ENCODE measurements around the gene APH1B. TPM values are rescaled to one million over a fixed set of nuclear protein-coding genes. Genes with fewer than 3 reads are reported as not detected.
"Not testable (repeated sequence)": the region's sequence is repeated elsewhere in the genome, so short reads cannot be mapped to it uniquely, and the experiment has no call there.

Gene APH1B
- total RNA-seq, 1 donor from 2014 or later = 4.7 TPM

GRCh38 chr15:63339836-63340235, 62.4 kb downstream of the APH1B start:
- TF ChIP-seq, protein P1, sequence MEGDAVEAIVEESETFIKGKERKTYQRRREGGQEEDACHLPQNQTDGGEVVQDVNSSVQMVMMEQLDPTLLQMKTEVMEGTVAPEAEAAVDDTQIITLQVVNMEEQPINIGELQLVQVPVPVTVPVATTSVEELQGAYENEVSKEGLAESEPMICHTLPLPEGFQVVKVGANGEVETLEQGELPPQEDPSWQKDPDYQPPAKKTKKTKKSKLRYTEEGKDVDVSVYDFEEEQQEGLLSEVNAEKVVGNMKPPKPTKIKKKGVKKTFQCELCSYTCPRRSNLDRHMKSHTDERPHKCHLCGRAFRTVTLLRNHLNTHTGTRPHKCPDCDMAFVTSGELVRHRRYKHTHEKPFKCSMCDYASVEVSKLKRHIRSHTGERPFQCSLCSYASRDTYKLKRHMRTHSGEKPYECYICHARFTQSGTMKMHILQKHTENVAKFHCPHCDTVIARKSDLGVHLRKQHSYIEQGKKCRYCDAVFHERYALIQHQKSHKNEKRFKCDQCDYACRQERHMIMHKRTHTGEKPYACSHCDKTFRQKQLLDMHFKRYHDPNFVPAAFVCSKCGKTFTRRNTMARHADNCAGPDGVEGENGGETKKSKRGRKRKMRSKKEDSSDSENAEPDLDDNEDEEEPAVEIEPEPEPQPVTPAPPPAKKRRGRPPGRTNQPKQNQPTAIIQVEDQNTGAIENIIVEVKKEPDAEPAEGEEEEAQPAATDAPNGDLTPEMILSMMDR (IDR thresholded peaks at IDR 0.05; ENCODE audit: insufficient read depth, low read length, severe bottlenecking) = no peak
- DNase-seq (ENCODE audit: low read depth) = no peak
- FAIRE-seq = no peak
- Histone ChIP-seq H3K27me3 (ENCODE audit: control insufficient read depth, insufficient read depth, low read length) (no peaks in the 10 kb centered on the region), H3K4me3 (ENCODE audit: low read depth, low read length) (no peak overlapping the region), H3K36me3 (ENCODE audit: control insufficient read depth, insufficient read depth, low read length) (peaks cover 20% of the 10 kb centered on the region)

DNA sequence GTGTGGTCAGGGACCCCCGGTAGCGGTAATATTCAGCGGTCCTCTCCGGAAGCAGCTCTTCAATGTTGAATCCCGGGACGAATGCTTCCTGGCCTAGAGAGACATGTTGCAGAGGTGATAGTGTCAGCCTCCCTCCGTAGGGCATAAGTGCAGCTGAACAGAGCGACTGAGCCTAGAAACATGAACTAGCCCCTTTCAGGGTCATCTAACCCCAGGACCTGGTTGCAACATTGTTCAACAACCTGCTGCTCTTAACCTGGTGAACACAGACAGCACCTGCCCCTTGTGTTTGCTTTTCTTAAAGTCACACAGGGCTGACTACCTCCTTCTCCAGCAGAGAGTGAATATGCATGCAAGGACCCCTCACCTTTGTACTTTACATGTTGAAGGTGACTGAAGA, 62.9 kb downstream of the APH1B start:
- Histone ChIP-seq H3K36me3 (ENCODE audit: control insufficient read depth, insufficient read depth, low read length) (peaks cover 25% of the 10 kb centered on the region), H3K4me3 (ENCODE audit: low read depth, low read length) (no peak overlapping the region), H3K27me3 (ENCODE audit: control insufficient read depth, insufficient read depth, low read length) (no peaks in the 10 kb centered on the region)
- TF ChIP-seq, protein P1 (IDR thresholded peaks at IDR 0.05; ENCODE audit: insufficient read depth, low read length, severe bottlenecking) = no peak
- DNase-seq (ENCODE audit: low read depth) (no peak), FAIRE-seq (no peak)

DNA sequence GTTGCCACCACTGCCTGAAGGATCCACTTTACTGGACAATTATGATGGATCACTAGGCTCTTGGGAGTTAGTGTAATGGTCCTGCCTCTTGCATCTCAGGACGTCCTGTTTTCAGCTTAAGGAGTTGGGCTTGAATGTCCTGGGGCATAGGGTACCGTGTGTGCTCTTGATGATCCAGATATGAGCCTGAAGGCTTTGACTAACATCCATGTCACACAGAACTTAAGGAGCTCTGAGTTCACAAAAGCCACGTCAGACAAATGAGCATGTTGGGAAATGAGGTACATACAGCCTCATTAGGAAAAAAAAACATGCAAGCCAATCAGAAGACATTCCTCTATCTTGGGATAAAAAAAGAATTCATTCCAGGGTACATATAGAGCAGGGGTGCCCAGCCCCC, 63.5 kb downstream of the APH1B start:
- FAIRE-seq (no peak), DNase-seq (ENCODE audit: low read depth) (peak; percentile 73)
- Histone ChIP-seq H3K36me3 (ENCODE audit: control insufficient read depth, insufficient read depth, low read length) (peaks cover 28% of the 10 kb centered on the region), H3K4me3 (ENCODE audit: low read depth, low read length) (no peak overlapping the region), H3K27me3 (ENCODE audit: control insufficient read depth, insufficient read depth, low read length) (no peaks in the 10 kb centered on the region)
- TF ChIP-seq, protein P1 (IDR thresholded peaks at IDR 0.05; ENCODE audit: insufficient read depth, low read length, severe bottlenecking) = no peak

DNA sequence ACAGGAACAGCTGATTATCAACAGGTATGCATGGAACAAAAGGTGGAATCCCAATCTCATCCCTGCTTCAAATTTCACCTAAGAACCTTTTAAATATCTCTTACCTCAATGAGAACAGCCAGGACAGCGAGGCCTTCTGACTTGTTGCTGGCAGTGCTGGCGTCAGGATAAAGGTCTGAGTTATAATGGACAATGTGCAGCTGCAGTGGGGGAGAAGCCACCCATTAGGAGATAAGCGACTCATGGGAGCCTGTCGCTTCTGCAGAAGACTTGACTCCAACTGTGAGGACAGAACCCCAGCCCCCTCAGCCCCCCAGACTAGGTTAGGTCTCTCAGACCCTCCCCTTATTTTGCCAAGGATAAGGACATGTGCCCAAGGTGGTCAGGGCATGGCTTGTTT, 64.5 kb downstream of the APH1B start:
- DNase-seq (ENCODE audit: low read depth) = no peak
- Histone ChIP-seq H3K4me3 (ENCODE audit: low read depth, low read length) (no peak overlapping the region), H3K27me3 (ENCODE audit: control insufficient read depth, insufficient read depth, low read length) (no peaks in the 10 kb centered on the region), H3K36me3 (ENCODE audit: control insufficient read depth, insufficient read depth, low read length) (peaks cover 26% of the 10 kb centered on the region)
- TF ChIP-seq, protein P1 (IDR thresholded peaks at IDR 0.05; ENCODE audit: insufficient read depth, low read length, severe bottlenecking) = no peak
- no peak for FAIRE-seq

- DNase-seq (ENCODE audit: low read depth); H3K4me3 ChIP-seq (ENCODE audit: low read depth, low read length); FAIRE-seq; H3K27me3 ChIP-seq (ENCODE audit: control insufficient read depth, insufficient read depth, low read length): not testable (repeated sequence)
- H3K36me3 ChIP-seq (ENCODE audit: control insufficient read depth, insufficient read depth, low read length) = peaks cover 25% of the 10 kb centered on the region
These were observed 65.7 kb downstream of the APH1B start for GRCh38 chr15:63342996-63343562.

DNA sequence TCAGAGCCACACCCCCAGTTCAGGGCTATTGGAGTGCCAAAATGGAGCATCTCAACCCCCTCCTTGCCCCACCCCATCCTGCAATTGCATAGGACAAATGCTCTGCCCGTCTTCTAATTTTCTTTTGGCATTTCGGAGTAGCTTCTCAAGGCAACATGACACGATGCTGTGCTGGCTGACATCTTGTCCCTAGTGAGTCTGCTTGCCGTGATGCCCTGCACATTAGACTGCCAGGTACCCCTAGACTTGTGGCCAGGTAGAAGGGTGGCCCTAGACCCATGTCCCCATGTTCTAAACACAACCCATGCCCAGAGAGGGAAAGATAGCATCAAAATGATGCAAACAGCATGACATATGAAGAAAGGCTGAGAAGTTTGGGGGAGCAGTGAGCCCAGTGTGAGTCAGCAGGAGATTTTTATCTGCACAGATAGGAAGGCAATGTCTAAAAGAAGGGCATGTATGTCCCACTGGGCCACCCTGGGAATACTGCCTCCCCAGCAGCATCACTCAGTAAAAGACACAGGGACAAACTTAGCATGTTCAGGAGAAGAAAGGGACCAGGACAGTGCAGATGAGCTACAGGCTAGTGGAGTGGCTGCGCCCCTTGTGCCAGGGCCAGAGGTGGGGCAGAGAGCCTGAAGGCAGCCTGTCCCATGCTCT, 67.5 kb downstream of the APH1B start:
- no peak overlapping the region for H3K4me3 ChIP-seq (ENCODE audit: low read depth, low read length)
- no peaks in the 10 kb centered on the region for H3K27me3 ChIP-seq (ENCODE audit: control insufficient read depth, insufficient read depth, low read length)
- no peak for FAIRE-seq
- DNase-seq (ENCODE audit: low read depth) = no peak
- TF ChIP-seq, protein P1 (IDR thresholded peaks at IDR 0.05; ENCODE audit: insufficient read depth, low read length, severe bottlenecking) = no peak
- H3K36me3 ChIP-seq (ENCODE audit: control insufficient read depth, insufficient read depth, low read length) = peaks cover 17% of the 10 kb centered on the region
